DMS153 treated with DMSO at 0.1 percent for 48 hours (cell line): ENCODE data around the gene WBP2.
"Not testable (repeated sequence)": the region's sequence is repeated elsewhere in the genome, so short reads cannot be mapped to it uniquely, and the experiment has no call there.

Source experiments
- DNase-seq: peaks from one replicate; lab custom pipeline; 2025; ENCODE audit not compliant: unreplicated experiment; lab: John Stamatoyannopoulos, UW

WBP2 gene

GRCh38 chr17:75815399-75815798 is 39.7 kb downstream of the WBP2 start:
- DNase-seq, result no peak

- DNase-seq, result no peak
These were observed 40.2 kb downstream of the WBP2 start for GRCh38 chr17:75814900-75815373.

GRCh38 chr17:75814021-75814395 is 41.1 kb downstream of the WBP2 start:
- no peak for DNase-seq

GRCh38 chr17:75813081-75814020 is 41.8 kb downstream of the WBP2 start:
- no peak for DNase-seq

GRCh38 chr17:75812096-75813013 is 42.8 kb downstream of the WBP2 start:
- no peak for DNase-seq

GRCh38 chr17:75811174-75811573 is 44.0 kb downstream of the WBP2 start:
- DNase-seq, result no peak

- DNase-seq, result not testable (repeated sequence)
These were observed 44.4 kb downstream of the WBP2 start for GRCh38 chr17:75810756-75811155.

GRCh38 chr17:75810216-75810615 is 44.9 kb downstream of the WBP2 start:
- no peak for DNase-seq

GRCh38 chr17:75809631-75810111 is 45.5 kb downstream of the WBP2 start:
- DNase-seq, result no peak

- no peak for DNase-seq
These were observed 46.1 kb downstream of the WBP2 start for GRCh38 chr17:75808905-75809621.

GRCh38 chr17:75808549-75808904 is 46.6 kb downstream of the WBP2 start:
- no peak for DNase-seq

- no peak for DNase-seq
These were observed 47.3 kb downstream of the WBP2 start for GRCh38 chr17:75807861-75808260.

- DNase-seq, result no peak
These were observed 48.2 kb downstream of the WBP2 start for GRCh38 chr17:75806822-75807500.

GRCh38 chr17:75803883-75804282 is 51.3 kb downstream of the WBP2 start:
- DNase-seq, result no peak

- DNase-seq, result no peak
These were observed 55.7 kb downstream of the WBP2 start for GRCh38 chr17:75799402-75799801.

- no peak for DNase-seq
These were observed 59.1 kb downstream of the WBP2 start for GRCh38 chr17:75795820-75796607.
